H1 (cell line): ENCODE measurements around the gene SVIL. TPM values are rescaled to one million over a fixed set of nuclear protein-coding genes. Genes with fewer than 3 reads are reported as not detected.

Source experiments
- KDM5A ChIP-seq: fragments of 200-600 bp; IDR thresholded peaks from 2 replicates; pipeline ENCODE4 v1.7.1; 2012; ENCODE audit warnings: mild to moderate bottlenecking, low read length, inconsistent platforms, mixed read lengths
- USF2 ChIP-seq: IDR thresholded peaks from 2 replicates; pipeline ENCODE4 v1.6.1; 2011; ENCODE audit warnings: low read length, improper control_type of control experiment
- polyA plus RNA-seq, 7 experiments: library from polyadenylated mRNA; depleted of rRNA in 3 of 7; stranded (reverse) in 5 of 7; unstranded in 2 of 7; fragments of >200 nt in 5 of 7; fragments of 200-250 nt in 2 of 7; gene quantifications; 1 replicate in 5 of 7; 2 replicates in 1 of 7; 4 replicates in 1 of 7; pipeline versions ENCODE4 v1.2.1 to v1.2.3, GENCODE V29; 2011 to 2013; ENCODE audit warnings: missing spikeins in 2 of 7, mixed read lengths in 2 of 7
- total RNA-seq: library from RNA; stranded (reverse); fragmentation: NEBNext Ultra II Directional; extraction: Animal tissue kit (Norgen Biotek cat#: 25700); gene quantifications from 2 replicates; pipeline ENCODE4 v1.2.1, GENCODE V29; 2021

SVIL gene
- total and polyA plus RNA-seq, 2 of the 8 experiments (the other 6 are each of a cell fraction or from before 2014, with no cell fraction given) = 4.7 to 15.4 TPM

- no peak for TF ChIP-seq KDM5A
- TF ChIP-seq USF2 = no peak
- TF ChIP-seq, all 59 proteins: peak for 0
Observed at GRCh38 chr10:29622382-29622922, 12.3 kb downstream of the SVIL start (continued).
